DMS 273 (cell line): Measurements from ENCODE around the gene VARS1.

ENCODE experiments used
- DNase-seq: peaks from one replicate; lab custom pipeline; 2025; ENCODE audit not compliant: unreplicated experiment; lab: John Stamatoyannopoulos, UW

Gene VARS1

GRCh38 chr6:31775633-31776484 lies 19.7 kb downstream of the VARS1 start:
- no peak for DNase-seq

DNA sequence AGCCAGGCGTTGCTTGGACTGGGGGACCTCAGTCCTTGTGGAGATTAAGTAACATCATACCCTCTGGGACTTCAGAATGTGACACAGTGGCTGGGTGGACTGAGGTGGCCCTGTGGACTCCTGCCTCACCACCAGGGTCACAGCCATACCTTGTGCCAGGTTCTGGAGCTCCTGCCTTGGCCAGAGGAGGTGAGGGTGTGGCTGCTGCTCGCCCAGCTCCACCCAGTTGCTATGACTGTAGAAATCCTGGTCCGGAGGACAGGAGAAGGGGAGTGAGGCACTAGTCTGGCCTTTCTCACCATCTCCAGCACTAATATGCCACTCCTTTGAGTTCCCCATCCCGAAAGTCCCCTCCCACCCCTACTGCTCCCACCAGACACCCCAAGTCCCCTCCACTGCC lies 20.4 kb downstream of the VARS1 start:
- no peak for DNase-seq

DNA sequence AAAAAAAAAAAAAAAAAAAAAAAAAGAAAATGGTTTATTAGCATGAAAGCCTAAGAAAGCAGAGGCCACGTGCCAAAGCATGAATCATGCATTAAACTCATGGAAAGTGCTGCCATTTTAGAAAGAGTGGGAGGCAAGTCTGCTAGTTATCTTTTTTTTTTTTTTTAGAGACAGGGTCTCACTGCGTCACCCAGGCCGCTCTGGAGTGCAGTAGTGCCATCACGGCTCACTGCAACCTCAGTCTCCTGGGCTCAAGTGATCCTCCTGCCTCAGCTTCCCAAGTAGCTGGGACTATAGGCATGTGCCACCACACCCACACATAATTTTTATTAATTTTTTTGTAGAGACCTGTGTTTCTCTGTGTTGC lies 23.6 kb downstream of the VARS1 start:
- DNase-seq, result peak; percentile 30

- no peak for DNase-seq
These were observed 24.7 kb downstream of the VARS1 start for GRCh38 chr6:31770860-31771259.

GRCh38 chr6:31769684-31770371 lies 25.7 kb downstream of the VARS1 start:
- DNase-seq, result peak; percentile 75

DNA sequence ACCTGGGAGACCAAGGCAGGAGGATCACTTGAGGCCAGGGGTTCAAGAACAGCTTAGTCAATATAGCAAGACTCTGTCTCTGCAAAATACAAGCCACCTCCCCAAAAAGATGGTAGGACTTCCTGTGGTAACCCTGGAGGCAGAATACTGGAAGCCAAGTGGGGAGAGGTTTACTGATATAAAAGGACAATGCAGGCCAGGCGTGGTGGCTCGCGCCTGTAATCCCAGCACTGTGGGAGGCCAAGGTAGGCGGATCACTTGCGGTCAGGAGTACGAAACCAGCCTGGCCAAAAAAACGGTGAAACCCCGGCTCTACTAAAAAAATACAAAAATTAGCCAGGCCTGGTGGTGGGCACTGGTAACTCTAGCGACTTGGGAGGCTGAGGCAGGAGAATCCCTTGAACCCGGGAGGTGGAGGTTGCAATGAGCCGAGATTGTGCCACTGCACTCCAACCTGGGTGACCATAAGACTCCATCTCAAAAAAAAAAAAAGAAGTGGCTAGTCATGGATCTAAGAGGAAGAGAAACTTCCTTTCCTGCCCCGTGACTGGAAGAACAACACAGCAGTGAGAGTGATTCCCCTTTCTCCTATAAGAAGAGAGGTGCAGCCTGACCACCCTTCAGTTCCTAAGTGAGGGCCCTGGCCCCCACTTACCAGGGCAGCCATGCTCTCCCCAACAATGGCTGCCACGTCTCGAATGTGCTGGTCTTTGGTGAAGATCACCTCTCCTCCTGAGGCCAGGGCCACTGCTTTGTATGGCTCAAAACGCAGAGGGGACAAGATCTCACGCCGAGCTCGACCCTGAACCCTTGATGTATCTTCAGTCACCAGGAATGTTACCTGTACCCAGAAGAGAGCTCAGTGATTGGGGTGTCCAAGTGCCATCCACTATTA lies 26.9 kb downstream of the VARS1 start:
- DNase-seq, result no peak

- DNase-seq, result no peak
These were observed 28.4 kb downstream of the VARS1 start for GRCh38 chr6:31767096-31767645.

DNA sequence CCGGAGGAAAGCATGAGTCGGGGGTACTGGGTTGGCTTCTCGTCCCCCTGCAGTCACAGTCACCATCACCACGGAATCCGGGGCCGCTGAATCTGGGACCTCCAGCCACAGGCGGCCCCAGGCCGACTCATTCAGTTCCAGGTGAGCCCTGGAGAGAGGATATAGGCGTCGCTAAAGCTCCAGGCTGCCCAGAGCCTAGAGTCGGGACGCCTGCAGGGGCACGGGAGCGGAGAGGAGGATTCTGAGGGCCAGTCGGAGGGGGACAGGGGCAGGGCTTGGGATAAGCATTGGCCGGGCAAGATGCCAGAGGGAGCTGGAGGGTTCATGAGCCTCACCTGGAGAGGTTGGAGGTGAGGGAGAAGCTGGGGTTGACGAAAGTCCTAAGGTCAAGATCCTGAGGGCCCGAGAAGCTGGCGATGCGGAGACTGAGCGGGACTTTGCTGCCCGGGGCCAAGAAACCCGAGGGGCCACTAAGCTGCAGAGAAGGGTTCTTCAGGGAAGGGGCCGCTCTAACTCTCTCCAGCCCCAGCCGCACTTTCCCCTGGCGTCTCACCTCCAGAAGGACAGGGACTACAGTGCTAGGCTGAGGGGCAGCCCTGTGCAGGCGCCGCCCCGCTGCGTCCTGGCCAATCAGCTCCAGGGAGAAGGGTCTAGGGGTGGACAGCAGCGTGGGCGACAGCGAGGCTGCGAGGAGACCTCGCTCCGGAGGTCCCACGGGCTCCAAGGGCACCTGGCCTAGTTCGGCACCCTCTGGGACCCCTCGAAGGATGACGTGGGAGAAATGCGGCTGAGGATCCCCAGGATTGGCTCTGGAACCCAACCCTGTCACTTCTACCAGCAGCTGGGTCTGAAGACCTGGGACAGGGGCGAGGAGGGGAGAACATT lies 29.4 kb downstream of the VARS1 start:
- DNase-seq, result no peak

- DNase-seq, result no peak
These were observed 30.0 kb downstream of the VARS1 start for GRCh38 chr6:31765559-31765909.

- DNase-seq, result no peak
These were observed 31.4 kb downstream of the VARS1 start for GRCh38 chr6:31764198-31764597.

DNA sequence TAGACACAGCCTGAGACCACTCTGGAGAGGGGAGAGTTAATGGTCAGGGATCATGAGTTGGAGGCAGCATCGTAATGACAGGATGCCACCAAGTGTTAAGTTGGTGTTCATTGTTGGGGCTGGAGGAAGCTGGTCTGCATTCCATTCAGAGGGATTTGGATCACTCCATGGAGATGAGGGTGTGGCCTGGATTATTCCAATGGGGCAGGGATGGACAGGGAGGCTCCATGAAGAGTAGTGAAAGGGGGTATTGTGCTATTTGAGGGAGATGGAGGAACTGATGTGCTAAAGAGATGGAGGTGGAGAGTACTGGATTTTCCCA lies 32.0 kb downstream of the VARS1 start:
- DNase-seq, result peak; percentile 38

DNA sequence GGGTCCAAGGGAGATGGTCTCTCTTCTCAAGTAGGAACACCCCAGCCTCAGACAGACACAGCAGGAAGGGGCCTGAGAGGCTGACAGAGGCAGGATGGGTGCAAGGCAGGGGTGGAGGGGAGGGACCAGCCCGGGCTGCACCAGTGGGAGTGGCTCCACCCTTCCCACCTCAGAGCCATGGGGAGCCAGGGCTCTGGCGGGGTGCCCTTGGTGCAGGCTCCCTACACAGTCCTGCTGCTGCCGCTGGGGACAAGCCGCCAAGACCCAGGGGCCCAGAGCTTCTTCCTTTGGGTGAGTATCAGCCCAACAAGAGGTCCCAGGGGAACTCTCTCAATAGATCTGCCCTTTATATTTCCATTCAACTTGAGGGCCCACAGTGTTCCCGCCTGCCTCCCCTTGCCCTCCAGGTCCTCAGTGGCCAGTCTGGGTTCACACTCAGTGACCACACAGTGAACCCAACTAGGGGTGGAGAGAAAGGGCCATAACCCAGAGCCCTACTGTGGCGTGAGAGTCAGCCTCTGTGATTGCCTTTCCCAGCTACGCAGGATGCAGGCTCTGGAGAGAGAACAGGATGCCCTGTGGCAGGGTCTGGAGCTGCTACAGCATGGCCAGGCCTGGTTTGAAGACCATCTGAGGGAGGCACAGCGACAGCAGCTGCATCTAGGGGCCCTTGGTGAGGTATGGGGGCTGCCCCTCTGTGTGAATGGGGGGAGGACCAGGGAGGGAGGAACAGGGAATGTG lies 32.5 kb downstream of the VARS1 start:
- no peak for DNase-seq

GRCh38 chr6:31762356-31762755 lies 33.2 kb downstream of the VARS1 start, which contains the start of gene SAPCD1:
TSS of gene SAPCD1 (plus strand) at chr6:31762656. CDS start at chr6:31763055, 399 bp downstream.
- no peak for DNase-seq

- no peak for DNase-seq
These were observed 34.2 kb downstream of the VARS1 start for GRCh38 chr6:31761343-31761742.

DNA sequence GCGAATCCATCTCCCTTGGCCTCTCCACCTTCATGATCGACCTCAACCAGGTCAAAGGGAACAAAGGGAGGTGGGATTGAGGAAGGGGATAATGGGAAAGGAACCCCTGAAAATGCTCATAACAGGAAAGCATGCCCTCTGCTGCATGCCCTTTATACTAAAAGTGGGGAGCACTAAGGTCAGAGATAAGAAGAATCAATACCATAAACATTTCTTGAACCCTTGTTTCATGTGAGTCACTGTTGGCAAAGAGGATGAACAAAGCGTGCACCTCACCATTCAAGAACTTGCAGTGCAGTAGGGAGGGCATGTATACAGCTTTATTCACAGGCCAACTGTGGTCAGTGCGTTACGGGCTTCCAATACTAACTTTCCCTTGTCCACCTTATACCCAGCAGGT lies 34.8 kb downstream of the VARS1 start:
- no peak for DNase-seq

- no peak for DNase-seq
These were observed 37.3 kb downstream of the VARS1 start for GRCh38 chr6:31758281-31758680.

DNA sequence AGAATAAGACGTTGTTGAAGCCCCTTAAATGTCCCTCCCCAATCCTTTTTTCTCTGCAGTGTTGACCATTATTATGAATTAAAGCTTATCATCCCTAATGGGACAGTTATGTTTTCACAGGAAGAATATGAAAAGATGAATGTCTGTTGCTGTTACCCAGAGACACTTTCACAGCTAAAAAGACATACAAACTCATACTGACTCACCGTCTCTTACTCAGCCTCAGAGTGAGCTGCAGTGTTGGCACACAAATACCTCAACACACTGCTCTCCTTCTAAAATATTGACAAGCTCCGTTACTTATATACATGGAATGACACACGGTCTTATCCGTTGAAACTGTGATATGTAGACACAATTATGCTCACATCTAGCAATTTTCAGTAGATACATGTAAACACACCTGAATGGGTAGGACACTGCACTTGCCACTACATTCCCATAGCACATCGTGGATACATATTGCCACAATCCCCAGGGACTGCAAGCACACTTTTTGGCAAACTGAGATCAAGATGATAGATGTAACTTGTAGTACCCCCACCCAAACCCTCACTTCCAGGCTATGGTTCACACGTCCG lies 42.7 kb downstream of the VARS1 start:
- DNase-seq, result no peak

DNA sequence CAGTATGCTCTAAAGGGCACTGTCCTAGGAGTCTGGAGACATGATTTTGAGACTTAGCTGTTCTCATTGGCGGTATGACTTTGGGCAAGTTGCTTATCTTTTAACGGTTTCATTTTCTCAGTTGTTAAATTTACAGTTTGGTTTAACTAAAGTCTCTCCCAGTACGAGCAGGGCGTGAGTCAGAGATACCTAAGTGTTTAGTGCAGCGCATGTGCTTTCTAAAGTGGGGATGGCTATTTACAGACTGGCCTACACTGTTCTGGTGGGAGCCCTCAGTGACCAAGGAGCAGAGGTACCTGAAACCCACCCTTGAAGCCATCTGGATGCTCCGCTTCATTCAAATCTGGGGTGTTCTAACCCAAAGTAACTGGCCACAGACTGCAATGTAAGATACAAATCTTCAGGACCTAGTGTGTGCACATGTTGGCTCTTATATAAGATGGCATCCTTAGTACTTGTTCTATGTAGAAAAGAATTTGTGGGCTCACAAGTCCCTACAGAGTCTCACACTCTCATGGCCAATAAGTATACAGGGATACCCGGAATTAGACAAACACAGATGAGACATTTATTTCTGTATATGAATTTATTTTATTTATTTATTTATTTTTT lies 45.0 kb downstream of the VARS1 start:
- DNase-seq, result no peak
